NT2/D1 (cell line): ENCODE results near the gene GPD1L.

ENCODE experiments used
- DNase-seq: peaks from one replicate; pipeline ENCODE4 v3.0.0-alpha.2; 2011; ENCODE audit warnings: low read depth, low spot score
- H3K27me3 ChIP-seq: 2 replicates; pipeline ENCODE4 v1.6.0; 2011; ENCODE audit warnings: mild to moderate bottlenecking; ENCODE audit not compliant: insufficient read length, insufficient read depth
- H3K36me3 ChIP-seq: 2 replicates; pipeline ENCODE4 v1.6.1; 2011; ENCODE audit warnings: mild to moderate bottlenecking, low read length, mixed read lengths; ENCODE audit not compliant: insufficient read depth, insufficient read length
- H3K4me1 ChIP-seq: 2 replicates; pipeline ENCODE4 v1.5.1; 2011; ENCODE audit not compliant: insufficient read depth, insufficient read length
- H3K4me3 ChIP-seq: 2 replicates; pipeline ENCODE4 v1.5.1; 2011; ENCODE audit warnings: low read depth; ENCODE audit not compliant: insufficient read length
- H3K9ac ChIP-seq: 2 replicates; pipeline ENCODE4 v1.6.0; 2011; ENCODE audit warnings: low read depth; ENCODE audit not compliant: insufficient read length
- H3K9me3 ChIP-seq: 2 replicates; pipeline ENCODE4 v1.5.1; 2011; ENCODE audit warnings: mild to moderate bottlenecking, low read length; ENCODE audit not compliant: insufficient read depth
- SUZ12 ChIP-seq: IDR thresholded peaks from 2 replicates; pipeline ENCODE4 v1.6.1; 2011; ENCODE audit not compliant: insufficient read length, insufficient read depth; ENCODE audit errors: extremely low read depth
- YY1 ChIP-seq: IDR thresholded peaks from 2 replicates; pipeline ENCODE4 v1.6.1; 2011; ENCODE audit not compliant: insufficient read length, insufficient read depth
- ZNF274 ChIP-seq: IDR thresholded peaks from 2 replicates; pipeline ENCODE4 v1.6.1; 2011; ENCODE audit warnings: mild to moderate bottlenecking, low read depth, low read length

GPD1L gene

DNA sequence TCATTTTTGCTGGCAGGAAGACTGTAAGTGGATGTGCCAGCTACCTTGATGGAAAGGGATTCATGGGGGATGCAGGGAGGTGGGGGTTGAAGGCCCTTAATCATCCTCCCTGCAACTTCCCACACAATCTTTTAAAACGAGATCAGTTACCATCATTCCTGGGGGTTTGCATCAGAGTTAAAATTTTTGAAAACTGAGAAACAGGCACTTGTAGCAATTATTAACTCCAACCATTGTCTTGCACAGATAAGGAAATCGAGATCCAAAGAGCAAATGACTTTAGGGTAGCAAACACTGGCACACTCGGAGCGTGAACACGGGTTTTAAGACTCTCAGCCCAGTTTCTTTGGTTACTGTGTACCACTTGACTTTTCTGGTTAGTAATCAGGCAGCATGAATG, 41.9 kb downstream of the GPD1L start:
- Histone ChIP-seq H3K9ac (no peak overlapping the region), H3K27me3 (no peaks in the 10 kb centered on the region), H3K4me1 (peaks cover 3% of the 10 kb centered on the region), H3K4me3 (no peak overlapping the region), H3K9me3 (no peaks in the 10 kb centered on the region), H3K36me3 (no peaks in the 10 kb centered on the region)
- DNase-seq = no peak
- no peak for TF ChIP-seq SUZ12
- TF ChIP-seq ZNF274 = no peak
- no peak for TF ChIP-seq YY1

GRCh38 chr3:32153414-32154204, 47.2 kb downstream of the GPD1L start:
- no peaks in the 10 kb centered on the region for H3K4me1 ChIP-seq

GRCh38 chr3:32154205-32154579, 47.8 kb downstream of the GPD1L start:
- no peak overlapping the region for H3K4me3 ChIP-seq
- no peaks in the 10 kb centered on the region for H3K27me3 ChIP-seq
- H3K36me3 ChIP-seq = no peaks in the 10 kb centered on the region
- H3K4me1 ChIP-seq = no peaks in the 10 kb centered on the region
- H3K9ac ChIP-seq = no peak overlapping the region
- no peaks in the 10 kb centered on the region for H3K9me3 ChIP-seq
- no peak for DNase-seq
- no peak for TF ChIP-seq ZNF274
- no peak for TF ChIP-seq SUZ12
- TF ChIP-seq YY1 = no peak

More at GRCh38 chr3:32153414-32154204, 47.2 kb downstream of the GPD1L start:
- H3K27me3 ChIP-seq = no peaks in the 10 kb centered on the region
- no peaks in the 10 kb centered on the region for H3K9me3 ChIP-seq
- H3K9ac ChIP-seq = no peak overlapping the region
- no peak for DNase-seq
- no peak overlapping the region for H3K4me3 ChIP-seq
- no peak for TF ChIP-seq SUZ12
- TF ChIP-seq ZNF274 = no peak
- TF ChIP-seq YY1 = no peak
- no peaks in the 10 kb centered on the region for H3K36me3 ChIP-seq

DNA sequence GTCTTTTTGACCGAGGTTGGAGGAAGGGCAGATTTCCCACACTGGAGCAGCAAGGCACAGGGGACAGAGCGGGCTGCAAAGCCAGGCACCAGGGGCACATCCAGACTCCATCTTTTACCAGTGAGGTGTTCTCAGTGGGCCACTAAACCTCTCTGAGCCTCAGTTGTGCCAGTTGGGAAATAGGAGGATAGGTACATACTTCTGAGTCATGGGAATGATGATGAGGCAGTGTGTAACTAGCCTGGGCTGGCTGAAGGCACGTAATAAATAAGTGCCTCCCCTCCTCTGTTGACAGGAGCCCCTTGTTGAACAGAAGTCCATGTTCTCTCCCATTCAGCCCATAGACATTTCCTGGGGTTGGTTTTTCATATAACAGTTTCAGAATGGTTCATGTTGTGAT, 48.7 kb downstream of the GPD1L start:
- no peaks in the 10 kb centered on the region for H3K4me1 ChIP-seq
- no peak overlapping the region for H3K9ac ChIP-seq
- DNase-seq = no peak
- H3K9me3 ChIP-seq = no peaks in the 10 kb centered on the region
- no peaks in the 10 kb centered on the region for H3K27me3 ChIP-seq
- no peak overlapping the region for H3K4me3 ChIP-seq
- TF ChIP-seq SUZ12 = no peak
- TF ChIP-seq ZNF274 = no peak
- TF ChIP-seq YY1 = no peak
- no peaks in the 10 kb centered on the region for H3K36me3 ChIP-seq

DNA sequence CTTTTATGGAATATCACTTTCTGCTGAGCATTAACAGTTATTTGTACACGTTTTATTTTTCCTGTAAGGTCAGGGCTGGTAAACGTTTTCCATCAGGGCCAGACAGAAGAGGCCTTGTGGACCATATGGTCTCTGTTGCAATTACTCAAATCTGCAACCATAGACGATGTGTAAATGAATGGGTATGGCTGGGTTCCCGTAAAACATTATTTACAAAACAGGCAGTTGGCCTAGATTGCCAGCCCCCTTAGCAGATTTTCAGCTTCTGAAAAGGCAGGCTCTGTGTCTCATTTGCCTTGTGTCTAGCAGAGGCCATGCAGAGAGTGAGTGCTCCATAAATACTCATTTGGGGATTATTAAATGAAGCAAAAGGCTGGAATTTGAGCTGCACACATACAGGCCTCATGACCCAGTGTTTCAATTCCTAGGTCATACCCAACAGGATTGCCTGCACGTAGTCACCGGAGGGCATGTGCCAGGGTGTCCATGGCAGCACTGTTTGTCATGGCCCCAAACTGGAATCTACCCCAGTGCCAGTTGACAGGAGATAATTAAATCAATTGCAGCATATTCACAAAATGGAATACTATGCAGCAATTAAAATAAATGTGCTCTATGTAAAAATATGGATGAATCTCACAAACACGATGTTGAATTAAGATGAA, 51.3 kb downstream of the GPD1L start:
- H3K4me3 ChIP-seq = no peak overlapping the region
- DNase-seq = no peak
- no peaks in the 10 kb centered on the region for H3K4me1 ChIP-seq
- no peaks in the 10 kb centered on the region for H3K9me3 ChIP-seq
- H3K9ac ChIP-seq = no peak overlapping the region
- H3K27me3 ChIP-seq = no peaks in the 10 kb centered on the region
- no peaks in the 10 kb centered on the region for H3K36me3 ChIP-seq
- no peak for TF ChIP-seq YY1
- no peak for TF ChIP-seq ZNF274
- no peak for TF ChIP-seq SUZ12

- H3K4me1 ChIP-seq = no peaks in the 10 kb centered on the region
- no peak overlapping the region for H3K4me3 ChIP-seq
- no peaks in the 10 kb centered on the region for H3K27me3 ChIP-seq
- DNase-seq = no peak
- peaks cover 12% of the 10 kb centered on the region; the same call in 1 of the 2 replicates for H3K9me3 ChIP-seq
- H3K9ac ChIP-seq = no peak overlapping the region
- H3K36me3 ChIP-seq = no peaks in the 10 kb centered on the region
- TF ChIP-seq YY1 = no peak
- TF ChIP-seq SUZ12 = no peak
- TF ChIP-seq ZNF274 = no peak
These were observed 54.3 kb downstream of the GPD1L start for GRCh38 chr3:32160706-32161214.

DNA sequence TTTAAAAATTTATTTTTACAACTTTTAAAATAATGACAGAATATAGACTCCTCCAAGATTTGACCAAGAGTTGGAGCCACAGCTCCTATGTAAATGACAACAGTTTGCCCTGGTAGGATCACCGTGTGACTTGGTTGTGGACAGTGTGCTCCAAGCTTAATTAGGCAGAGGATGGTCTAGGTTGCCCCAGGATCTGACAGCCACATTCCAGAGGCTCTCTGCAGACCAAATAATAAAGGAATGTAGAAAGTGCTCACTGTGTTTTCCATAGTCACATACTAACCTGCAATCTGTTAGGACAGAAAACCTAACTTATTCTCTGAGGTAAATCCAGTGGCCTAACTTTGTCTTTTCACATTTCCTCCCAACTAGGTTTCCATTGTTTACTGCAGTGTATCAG, 59.0 kb downstream of the GPD1L start:
- no peaks in the 10 kb centered on the region for H3K27me3 ChIP-seq
- DNase-seq = no peak
- H3K4me1 ChIP-seq = no peaks in the 10 kb centered on the region
- peaks cover 42% of the 10 kb centered on the region for H3K9me3 ChIP-seq
- no peak overlapping the region for H3K9ac ChIP-seq
- no peak overlapping the region for H3K4me3 ChIP-seq
- TF ChIP-seq ZNF274 (no peak), YY1 (no peak), SUZ12 (no peak)
- H3K36me3 ChIP-seq = no peaks in the 10 kb centered on the region
